Measurements from ENCODE around the gene GPR157.

Gene GPR157

GRCh38 chr1:9087411-9088125 lies 41.3 kb downstream of the GPR157 start:
- DNase-seq (ENCODE audit: low read depth), result no peak
- TF ChIP-seq, protein P1, sequence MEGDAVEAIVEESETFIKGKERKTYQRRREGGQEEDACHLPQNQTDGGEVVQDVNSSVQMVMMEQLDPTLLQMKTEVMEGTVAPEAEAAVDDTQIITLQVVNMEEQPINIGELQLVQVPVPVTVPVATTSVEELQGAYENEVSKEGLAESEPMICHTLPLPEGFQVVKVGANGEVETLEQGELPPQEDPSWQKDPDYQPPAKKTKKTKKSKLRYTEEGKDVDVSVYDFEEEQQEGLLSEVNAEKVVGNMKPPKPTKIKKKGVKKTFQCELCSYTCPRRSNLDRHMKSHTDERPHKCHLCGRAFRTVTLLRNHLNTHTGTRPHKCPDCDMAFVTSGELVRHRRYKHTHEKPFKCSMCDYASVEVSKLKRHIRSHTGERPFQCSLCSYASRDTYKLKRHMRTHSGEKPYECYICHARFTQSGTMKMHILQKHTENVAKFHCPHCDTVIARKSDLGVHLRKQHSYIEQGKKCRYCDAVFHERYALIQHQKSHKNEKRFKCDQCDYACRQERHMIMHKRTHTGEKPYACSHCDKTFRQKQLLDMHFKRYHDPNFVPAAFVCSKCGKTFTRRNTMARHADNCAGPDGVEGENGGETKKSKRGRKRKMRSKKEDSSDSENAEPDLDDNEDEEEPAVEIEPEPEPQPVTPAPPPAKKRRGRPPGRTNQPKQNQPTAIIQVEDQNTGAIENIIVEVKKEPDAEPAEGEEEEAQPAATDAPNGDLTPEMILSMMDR (conservative IDR thresholded peaks at IDR 0.05; ENCODE audit: low read length), result no peak
- no peak overlapping the region for H3K4me3 ChIP-seq (ENCODE audit: low read length)

DNA sequence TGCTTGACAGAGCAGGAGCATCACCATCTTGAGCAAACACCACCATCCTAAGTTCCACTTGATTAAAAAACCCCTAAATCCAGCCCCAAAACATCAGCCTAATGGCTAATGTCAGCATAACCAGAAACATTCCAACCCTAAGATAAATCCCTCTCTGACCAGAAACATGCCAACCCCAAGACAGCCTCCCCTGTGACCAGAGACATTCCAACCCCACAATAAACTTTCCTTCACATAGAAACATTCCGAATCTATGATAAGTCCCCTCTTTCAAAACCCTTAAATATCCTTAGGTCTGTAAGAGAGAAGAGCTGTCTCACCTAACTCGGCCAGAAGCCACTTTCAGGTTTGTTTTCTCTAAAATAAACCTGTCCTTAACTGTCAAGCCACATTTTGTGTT lies 42.1 kb downstream of the GPR157 start:
- TF ChIP-seq, protein P1 (conservative IDR thresholded peaks at IDR 0.05; ENCODE audit: low read length), result no peak
- peak; percentile 43 for DNase-seq (ENCODE audit: low read depth)
- no peak overlapping the region for H3K4me3 ChIP-seq (ENCODE audit: low read length)

- no peak for DNase-seq (ENCODE audit: low read depth)
- H3K4me3 ChIP-seq (ENCODE audit: low read length), result no peak overlapping the region
- TF ChIP-seq, protein P1 (conservative IDR thresholded peaks at IDR 0.05; ENCODE audit: low read length), result no peak
These were observed 42.9 kb downstream of the GPR157 start for GRCh38 chr1:9086045-9086444.

DNA sequence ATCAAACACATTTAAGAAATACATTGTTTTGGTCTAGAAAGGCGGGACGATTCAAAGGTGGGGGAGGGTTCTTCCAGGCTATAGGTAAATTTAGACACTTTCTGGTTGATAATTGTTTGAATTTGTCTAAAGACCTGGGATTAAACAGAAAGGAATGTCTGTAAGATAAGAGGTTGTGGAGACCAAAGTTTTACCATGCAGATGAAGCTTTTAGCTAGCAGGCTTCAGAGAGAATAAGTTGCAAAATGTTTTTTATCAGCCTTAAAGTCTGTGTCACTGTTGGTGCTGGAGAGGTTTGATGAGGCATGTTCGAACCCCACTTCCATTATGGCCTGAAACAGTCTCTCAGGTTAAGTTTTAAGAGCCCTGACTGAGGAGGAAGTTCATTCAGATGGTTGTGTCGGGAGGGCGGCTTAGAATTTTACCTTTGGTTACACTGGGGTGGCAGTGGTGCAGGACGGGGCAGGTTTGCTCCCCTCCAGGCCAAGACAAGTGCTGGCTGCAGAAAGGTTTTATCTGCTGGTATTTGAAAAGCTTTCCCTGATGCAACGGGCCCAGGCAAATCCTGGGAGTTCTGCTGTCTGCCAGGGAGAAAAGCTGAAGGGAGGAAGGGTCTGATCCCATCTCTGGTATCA lies 43.5 kb downstream of the GPR157 start:
- no peak for DNase-seq (ENCODE audit: low read depth)
- TF ChIP-seq, protein P1 (conservative IDR thresholded peaks at IDR 0.05; ENCODE audit: low read length), result no peak
- no peak overlapping the region for H3K4me3 ChIP-seq (ENCODE audit: low read length)

GRCh38 chr1:9084906-9085305 lies 44.0 kb downstream of the GPR157 start:
- TF ChIP-seq, protein P1 (conservative IDR thresholded peaks at IDR 0.05; ENCODE audit: low read length), result no peak
- H3K4me3 ChIP-seq (ENCODE audit: low read length), result no peak overlapping the region
- peak; percentile 38 for DNase-seq (ENCODE audit: low read depth)

DNA sequence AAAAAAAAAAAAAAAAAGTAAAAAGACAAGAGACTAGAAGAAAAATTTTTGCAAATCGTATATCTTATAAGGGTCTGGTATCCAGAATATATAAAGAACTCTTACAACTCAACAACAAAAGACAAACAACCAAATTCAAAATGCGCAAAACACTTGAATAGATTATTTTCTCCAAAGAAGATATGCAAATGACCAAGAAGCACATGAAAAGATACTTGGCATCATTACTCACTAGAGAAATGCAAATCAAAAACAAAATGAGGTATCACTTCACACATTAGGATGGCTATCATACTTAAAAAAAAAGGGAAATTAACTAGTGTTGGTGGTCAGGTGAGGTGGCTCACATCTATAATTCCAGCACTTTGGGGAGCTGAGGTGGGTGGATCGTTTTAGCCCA lies 47.4 kb downstream of the GPR157 start:
- no peak for DNase-seq (ENCODE audit: low read depth)
- no peak overlapping the region for H3K4me3 ChIP-seq (ENCODE audit: low read length)
- TF ChIP-seq, protein P1 (conservative IDR thresholded peaks at IDR 0.05; ENCODE audit: low read length), result no peak

- no peak for DNase-seq (ENCODE audit: low read depth)
- TF ChIP-seq, protein P1 (conservative IDR thresholded peaks at IDR 0.05; ENCODE audit: low read length), result no peak
- no peak overlapping the region for H3K4me3 ChIP-seq (ENCODE audit: low read length)
These were observed 48.1 kb downstream of the GPR157 start for GRCh38 chr1:9080705-9081291.
